Fibroblast of lung (primary cell): ENCODE data around the gene TMEM167B. TPM values are rescaled to one million over a fixed set of nuclear protein-coding genes. Genes with fewer than 3 reads are reported as not detected.

Source experiments
- DNase-seq, 2 donors: peaks; one replicate each; pipeline versions ENCODE4 v3.0.0 to v3.0.0-alpha.2; 2010; ENCODE audit warnings: low read depth in 2 of 2
- H2AFZ ChIP-seq: 2 replicates; pipeline ENCODE4 v1.5.1; 2012; ENCODE audit warnings: low read length, control low read depth, inconsistent platforms
- H3K27ac ChIP-seq: 2 replicates; pipeline ENCODE4 v1.5.1; 2011; ENCODE audit warnings: low read length, control low read depth; ENCODE audit not compliant: insufficient read depth
- H3K27me3 ChIP-seq: 2 replicates; pipeline ENCODE4 v1.5.1; 2011; ENCODE audit warnings: mild to moderate bottlenecking, low read length; ENCODE audit not compliant: control insufficient read depth, insufficient read depth
- H3K36me3 ChIP-seq: 2 replicates; pipeline ENCODE4 v1.5.1; 2011; ENCODE audit warnings: low read length; ENCODE audit not compliant: control insufficient read depth, insufficient read depth
- H3K4me1 ChIP-seq: 2 replicates; pipeline ENCODE4 v1.5.1; 2011; ENCODE audit warnings: low read length; ENCODE audit not compliant: control insufficient read depth, insufficient read depth; ENCODE audit errors: extremely low read depth
- H3K4me2 ChIP-seq: 2 replicates; pipeline ENCODE4 v1.5.1; 2011; ENCODE audit warnings: low read length, control low read depth; ENCODE audit not compliant: insufficient read depth; ENCODE audit errors: extremely low read depth
- H3K4me3 ChIP-seq, 4 experiments: fragments of 200-600 bp in 1 of 4; sonication (generic) in 1 of 4; replicated peaks in 1 of 4; 2 replicates each; pipeline ENCODE4 v1.5.1; 2011 to 2016; ENCODE audit warnings: low read length in 4 of 4, low read depth in 3 of 4, mild to moderate bottlenecking in 3 of 4, control low read depth in 2 of 4, inconsistent platforms in 1 of 4, mixed read lengths in 1 of 4; ENCODE audit not compliant: insufficient read depth in 1 of 4; ENCODE audit errors: control extremely low read depth in 1 of 4
- H3K79me2 ChIP-seq: 2 replicates; pipeline ENCODE4 v1.5.1; 2012; ENCODE audit warnings: mild to moderate bottlenecking, low read length, inconsistent platforms; ENCODE audit not compliant: control insufficient read depth, insufficient read depth
- H3K9ac ChIP-seq: 2 replicates; pipeline ENCODE4 v1.5.1; 2011; ENCODE audit warnings: mild to moderate bottlenecking, low read length, control low read depth; ENCODE audit not compliant: insufficient read depth
- H3K9me3 ChIP-seq: 2 replicates; pipeline ENCODE4 v1.5.1; 2012; ENCODE audit warnings: low read depth, low read length; ENCODE audit not compliant: control insufficient read depth, insufficient read depth
- H4K20me1 ChIP-seq: 2 replicates; pipeline ENCODE4 v1.5.1; 2011; ENCODE audit warnings: low read length; ENCODE audit not compliant: control insufficient read depth, insufficient read depth; ENCODE audit errors: extremely low read depth
- CTCF ChIP-seq, 2 donors: IDR thresholded peaks in 1 of 2; conservative IDR thresholded peaks in 1 of 2; 1 replicate in 1 of 2; 2 replicates in 1 of 2; pipeline ENCODE4 v1.5.1; 2011 to 2012; ENCODE audit warnings: low read length in 2 of 2, control low read depth in 1 of 2, inconsistent platforms in 1 of 2, low read depth in 1 of 2, mild to moderate bottlenecking in 1 of 2
- EZH2 ChIP-seq: IDR thresholded peaks from 2 replicates; pipeline ENCODE4 v1.5.1; 2012; ENCODE audit warnings: low read length, control low read depth, mild to moderate bottlenecking; ENCODE audit errors: missing control alignments
- polyA plus RNA-seq, 2 donors: library from polyadenylated mRNA; depleted of rRNA in 1 of 2; stranded (reverse) in 1 of 2; unstranded in 1 of 2; fragments of >200 nt; gene quantifications; 2 replicates each; pipeline ENCODE4 v1.2.1, GENCODE V29; 2011 to 2012; ENCODE audit warnings: missing spikeins in 1 of 2
- total RNA-seq: library from RNA; depleted of rRNA; stranded (reverse); fragments of >200 nt; gene quantifications from 2 replicates; pipeline ENCODE4 v1.2.1, GENCODE V29; 2014

TMEM167B gene
- total and polyA plus RNA-seq, 2 donors (not counting 1 experiment from before 2014, with no cell fraction given): 35.3 to 52.2 TPM

- no peak for TF ChIP-seq CTCF (conservative IDR thresholded peaks at IDR 0.05 in 1 of 2, IDR thresholded peaks at IDR 0.05 in 1 of 2; ENCODE audit: low read depth in 1 of 2, low read length in 2 of 2)
- no peak for TF ChIP-seq EZH2
- peaks cover 52% of the 10 kb centered on the region for H3K79me2 ChIP-seq
- H3K9me3 ChIP-seq: no peaks in the 10 kb centered on the region
- no peak overlapping the region for H2AFZ ChIP-seq
- H3K4me2 ChIP-seq: no peak overlapping the region
- no peak for DNase-seq
- no peak overlapping the region for H3K27ac ChIP-seq
- peaks cover 4% of the 10 kb centered on the region for H3K36me3 ChIP-seq
- H3K4me3 ChIP-seq: no peak overlapping the region
- no peaks in the 10 kb centered on the region for H3K27me3 ChIP-seq
- H3K9ac ChIP-seq: no peak overlapping the region
- no peaks in the 10 kb centered on the region for H3K4me1 ChIP-seq
- H4K20me1 ChIP-seq: no peaks in the 10 kb centered on the region
These were observed 21.3 kb upstream of the TMEM167B start for GRCh38 chr1:109069294-109069693.

- H2AFZ ChIP-seq: peak within 1 kb of the TSS; percentile 86
- H3K27ac ChIP-seq: peak within 1 kb of the TSS; percentile 98
- no peaks in the 10 kb centered on the region for H3K36me3 ChIP-seq
- no peaks in the 10 kb centered on the region for H3K27me3 ChIP-seq
- peaks cover 40% of the 10 kb centered on the region for H3K79me2 ChIP-seq
- H3K9ac ChIP-seq: peak within 1 kb of the TSS; percentile 88
- DNase-seq: peak; percentile 95 to 98
- H3K4me2 ChIP-seq: peak within 1 kb of the TSS; percentile 86
- H3K4me3 ChIP-seq: peak within 1 kb of the TSS; percentile 68 to 100 (median 92)
- no peaks in the 10 kb centered on the region for H4K20me1 ChIP-seq
- peak; percentile 18 to 32 for TF ChIP-seq CTCF (conservative IDR thresholded peaks at IDR 0.05 in 1 of 2, IDR thresholded peaks at IDR 0.05 in 1 of 2; ENCODE audit: low read depth in 1 of 2, low read length in 2 of 2)
- TF ChIP-seq EZH2: no peak
- no peaks in the 10 kb centered on the region for H3K4me1 ChIP-seq
- H3K9me3 ChIP-seq: no peaks in the 10 kb centered on the region
These were observed 14.8 kb upstream of the TMEM167B start, which contains the start of gene TAF13 for GRCh38 chr1:109075531-109076490. TAF13 (minus strand) TSS chr1:109076003; CDS start chr1:109075947, 56 bp downstream.

- Histone ChIP-seq H3K4me1 (no peaks in the 10 kb centered on the region), H3K9ac (no peak overlapping the region), H3K4me3 (no peak overlapping the region), H3K79me2 (peaks cover 21% of the 10 kb centered on the region), H3K27ac (no peak overlapping the region), H3K27me3 (no peaks in the 10 kb centered on the region), H3K36me3 (no peaks in the 10 kb centered on the region), H3K9me3 (no peaks in the 10 kb centered on the region), H4K20me1 (no peaks in the 10 kb centered on the region), H3K4me2 (no peak overlapping the region), H2AFZ (peak overlapping the region; percentile 14)
- TF ChIP-seq CTCF (conservative IDR thresholded peaks at IDR 0.05 in 1 of 2, IDR thresholded peaks at IDR 0.05 in 1 of 2; ENCODE audit: low read depth in 1 of 2, low read length in 2 of 2) (no peak), EZH2 (no peak)
- no peak for DNase-seq
These were observed 12.2 kb upstream of the TMEM167B start for GRCh38 chr1:109078317-109078716.
